Smooth muscle cell (in vitro differentiated cells): ENCODE results near the gene PTPRU. TPM values are rescaled to one million over a fixed set of nuclear protein-coding genes. Genes with fewer than 3 reads are reported as not detected.

Experiments used
- DNase-seq: peaks from one replicate; lab custom pipeline; 2025; ENCODE audit not compliant: unreplicated experiment; lab: John Stamatoyannopoulos, UW
- H2AFZ ChIP-seq: fragments of 200-600 bp; sonication (generic); 2 replicates; pipeline ENCODE4 v1.6.0; 2016; ENCODE audit warnings: antibody characterized with exemption, low read depth, mild to moderate bottlenecking
- H3F3A ChIP-seq: fragments of 200-600 bp; sonication (generic); 2 replicates; pipeline ENCODE4 v1.6.0; 2017; ENCODE audit warnings: antibody characterized with exemption, low read depth
- H3K27ac ChIP-seq: fragments of 200-600 bp; sonication (generic); 2 replicates; pipeline ENCODE4 v1.5.1; 2016; ENCODE audit warnings: low read depth, mild to moderate bottlenecking
- H3K27me3 ChIP-seq: fragments of 200-600 bp; sonication (generic); 2 replicates; pipeline ENCODE4 v1.6.1; 2016; ENCODE audit warnings: low read depth, mild to moderate bottlenecking
- H3K36me3 ChIP-seq: fragments of 200-600 bp; sonication (generic); 2 replicates; pipeline ENCODE4 v1.5.1; 2016; ENCODE audit warnings: low read depth
- H3K4me1 ChIP-seq: fragments of 200-600 bp; sonication (generic); 2 replicates; pipeline ENCODE4 v1.5.1; 2016; ENCODE audit warnings: low read depth
- H3K4me2 ChIP-seq: fragments of 200-600 bp; sonication (generic); 2 replicates; pipeline ENCODE4 v1.6.0; 2016; ENCODE audit warnings: mild to moderate bottlenecking
- H3K4me3 ChIP-seq: fragments of 200-600 bp; sonication (generic); 2 replicates; pipeline ENCODE4 v1.5.1; 2016; ENCODE audit warnings: mild to moderate bottlenecking
- H3K79me2 ChIP-seq: fragments of 200-600 bp; sonication (generic); 2 replicates; pipeline ENCODE4 v1.6.0; 2016; ENCODE audit warnings: low read depth, mild to moderate bottlenecking
- H3K9ac ChIP-seq: fragments of 200-600 bp; sonication (generic); 2 replicates; pipeline ENCODE4 v1.6.0; 2016; ENCODE audit warnings: low read depth
- H3K9me3 ChIP-seq: fragments of 200-600 bp; sonication (generic); replicated peaks from 2 replicates; pipeline ENCODE4 v1.5.1; 2016; ENCODE audit warnings: low read depth
- H4K20me1 ChIP-seq: fragments of 200-600 bp; sonication (generic); 2 replicates; pipeline ENCODE4 v1.6.0; 2016; ENCODE audit warnings: low read depth
- CTCF ChIP-seq: fragments of 200-600 bp; sonication (generic); IDR thresholded peaks from 2 replicates; pipeline ENCODE4 v1.5.1; 2017; ENCODE audit warnings: borderline replicate concordance, mild to moderate bottlenecking, antibody characterized with exemption; ENCODE audit not compliant: insufficient read depth, poor library complexity, severe bottlenecking
- WGBS: methylation state at CpG from one replicate; pipeline ENCODE4 v1.1.7; 2016; ENCODE audit warnings: low lambda C conversion rate; 5-methylcytosine and 5-hydroxymethylcytosine counted together
- polyA plus RNA-seq: library from polyadenylated mRNA; unstranded; fragments of >200 nt; fragmentation: Nextera tagmentation; extraction: Ambion mirVana; gene quantifications from 2 replicates; pipeline ENCODE4 v1.2.1, GENCODE V29; 2016
- total RNA-seq: library from RNA; depleted of rRNA; stranded (reverse); fragments of >200 nt; gene quantifications from 2 replicates; pipeline ENCODE4 v1.2.3, GENCODE V29; 2014

Gene PTPRU
- total and polyA plus RNA-seq, 2 experiments from 2014 or later, result 41.1 to 67.8 TPM

GRCh38 chr1:29330856-29331255 lies 94.5 kb downstream of the PTPRU start:
- WGBS, result 76% methylated on average over 7 of the region's 7 CpGs
- H3K9me3 ChIP-seq, result no peaks in the 10 kb centered on the region
- peaks cover 4% of the 10 kb centered on the region for H3K27me3 ChIP-seq
- no peak for DNase-seq
- no peak overlapping the region for H3K4me3 ChIP-seq
- H3K4me2 ChIP-seq, result no peak overlapping the region
- TF ChIP-seq CTCF, result no peak
- no peaks in the 10 kb centered on the region for H4K20me1 ChIP-seq
- no peaks in the 10 kb centered on the region for H3K36me3 ChIP-seq
- no peak overlapping the region for H2AFZ ChIP-seq
- no peak overlapping the region for H3K27ac ChIP-seq
- H3K4me1 ChIP-seq, result no peaks in the 10 kb centered on the region
- no peak overlapping the region for H3K9ac ChIP-seq
- H3F3A ChIP-seq, result no peaks in the 10 kb centered on the region
- no peaks in the 10 kb centered on the region for H3K79me2 ChIP-seq

GRCh38 chr1:29331309-29331708 lies 95.0 kb downstream of the PTPRU start:
- no peaks in the 10 kb centered on the region for H3F3A ChIP-seq
- no peak overlapping the region for H3K4me3 ChIP-seq
- no peaks in the 10 kb centered on the region for H3K9me3 ChIP-seq
- no peaks in the 10 kb centered on the region for H3K36me3 ChIP-seq
- DNase-seq, result no peak
- no peak overlapping the region for H2AFZ ChIP-seq
- H3K4me2 ChIP-seq, result no peak overlapping the region
- H3K27ac ChIP-seq, result no peak overlapping the region
- H3K9ac ChIP-seq, result no peak overlapping the region
- no peak for TF ChIP-seq CTCF
- H4K20me1 ChIP-seq, result no peaks in the 10 kb centered on the region
- H3K79me2 ChIP-seq, result no peaks in the 10 kb centered on the region
- H3K4me1 ChIP-seq, result no peaks in the 10 kb centered on the region
- peaks cover 5% of the 10 kb centered on the region for H3K27me3 ChIP-seq

GRCh38 chr1:29331729-29332128 lies 95.4 kb downstream of the PTPRU start:
- Histone ChIP-seq H3K79me2 (no peaks in the 10 kb centered on the region), H3K27me3 (peaks cover 5% of the 10 kb centered on the region), H3F3A (no peaks in the 10 kb centered on the region), H4K20me1 (no peaks in the 10 kb centered on the region), H2AFZ (no peak overlapping the region), H3K36me3 (no peaks in the 10 kb centered on the region), H3K4me1 (no peaks in the 10 kb centered on the region), H3K4me2 (no peak overlapping the region), H3K9ac (no peak overlapping the region), H3K4me3 (no peak overlapping the region), H3K9me3 (no peaks in the 10 kb centered on the region), H3K27ac (no peak overlapping the region)
- DNase-seq, result no peak
- TF ChIP-seq CTCF, result no peak
- WGBS, result 40% methylated on average over 1 of the region's 1 CpG

GRCh38 chr1:29332204-29332603 lies 95.9 kb downstream of the PTPRU start:
- Histone ChIP-seq H4K20me1 (no peaks in the 10 kb centered on the region), H3K36me3 (no peaks in the 10 kb centered on the region), H3K79me2 (no peaks in the 10 kb centered on the region), H3F3A (no peaks in the 10 kb centered on the region), H3K27me3 (peaks cover 5% of the 10 kb centered on the region), H3K4me3 (no peak overlapping the region), H3K9me3 (no peaks in the 10 kb centered on the region), H3K4me1 (no peaks in the 10 kb centered on the region), H3K9ac (no peak overlapping the region), H3K27ac (no peak overlapping the region), H2AFZ (no peak overlapping the region), H3K4me2 (no peak overlapping the region)
- no peak for DNase-seq
- WGBS, result 57% methylated on average over 6 of the region's 6 CpGs
- peak; percentile 44 for TF ChIP-seq CTCF
